Stimulated activated CD4-positive, alpha-beta T cell treated with anti-CD3 and anti-CD28 coated beads, Interleukin-1b, Interleukin-23, amount 100 ng/mL, for 1 hour (primary cell): Measurements from ENCODE around the gene PHOX2A.
"Not testable (repeated sequence)": the region's sequence is repeated elsewhere in the genome, so short reads cannot be mapped to it uniquely, and the experiment has no call there.

Source experiments
- DNase-seq, 2 donors: peaks; one replicate each; pipeline ENCODE4 v3.0.0-alpha.2; 2020; ENCODE audit warnings: low read depth in 2 of 2

PHOX2A gene

DNA sequence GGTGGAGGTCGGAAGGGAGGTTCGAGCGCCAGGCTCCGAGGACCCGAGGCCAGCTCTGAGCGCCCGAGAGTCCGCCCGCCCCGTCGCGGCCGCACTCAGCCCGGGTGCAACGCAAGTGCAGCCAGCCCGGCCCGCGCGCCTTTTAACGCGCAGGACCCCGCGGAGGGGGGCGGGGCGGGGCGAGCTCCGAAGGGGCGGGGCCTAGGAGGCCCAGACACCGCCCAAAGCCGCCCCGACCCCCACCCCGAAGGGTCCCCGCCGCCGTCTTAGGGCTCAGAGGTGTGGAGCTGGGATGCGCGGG, at the start of gene PHOX2A:
TSS of gene PHOX2A (minus strand) at position 117 of the 301 bp plus-strand sequence. CDS start 172 bp downstream, outside the sequence.
- no peak for DNase-seq

DNA sequence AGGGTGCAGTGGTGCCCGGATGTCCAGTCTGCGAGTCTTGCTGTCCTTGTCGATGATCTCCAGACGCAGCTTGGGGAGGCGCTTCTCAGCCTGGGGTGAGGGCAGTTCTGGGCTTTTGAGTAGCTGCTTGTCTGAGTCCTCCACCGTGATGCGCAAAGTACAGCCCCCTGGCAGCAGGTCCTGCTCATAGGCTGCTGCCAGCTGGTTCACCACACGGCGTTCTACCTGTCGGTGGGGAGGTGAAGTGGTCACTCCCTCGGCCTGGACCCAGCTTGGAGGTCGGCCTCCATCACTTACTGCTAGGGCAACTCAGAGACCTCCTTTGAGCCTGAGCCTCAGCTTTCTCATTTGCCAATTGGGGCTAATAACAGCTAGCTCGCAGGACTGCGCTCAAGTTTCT, 49.4 kb upstream of the PHOX2A start:
- no peak for DNase-seq

DNA sequence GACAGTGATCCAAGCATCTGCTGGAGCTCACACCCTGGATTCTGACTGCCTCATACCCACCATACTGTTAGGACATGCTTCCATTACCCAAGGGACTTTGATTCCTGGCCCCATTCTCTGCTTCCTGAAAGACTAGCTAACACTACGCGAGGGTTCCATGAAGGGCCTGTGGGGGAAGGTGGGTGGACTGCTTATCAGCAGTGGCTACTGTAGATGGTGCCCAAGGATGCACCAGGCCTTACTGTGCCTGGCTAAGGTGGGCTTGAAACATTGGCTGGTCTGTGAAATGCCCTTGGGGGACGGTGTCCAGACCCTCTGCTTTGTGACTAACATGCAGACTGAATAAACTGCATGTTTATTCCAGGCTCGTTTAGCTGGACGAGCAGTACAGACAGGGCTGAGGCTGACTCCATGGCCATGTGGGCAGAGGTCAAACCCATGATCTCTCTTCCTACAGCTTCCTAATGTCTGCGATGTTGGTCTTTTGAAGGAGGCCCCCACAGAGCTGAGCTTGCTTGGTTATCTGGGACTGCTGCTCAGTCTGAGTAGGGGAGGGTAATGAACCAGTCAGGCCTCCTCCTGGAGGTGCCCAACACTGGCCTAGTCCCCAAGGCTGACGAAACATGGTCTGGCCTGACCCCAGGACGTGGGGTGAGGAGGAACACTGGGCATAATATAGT, 48.3 kb upstream of the PHOX2A start:
- DNase-seq, result no peak

DNA sequence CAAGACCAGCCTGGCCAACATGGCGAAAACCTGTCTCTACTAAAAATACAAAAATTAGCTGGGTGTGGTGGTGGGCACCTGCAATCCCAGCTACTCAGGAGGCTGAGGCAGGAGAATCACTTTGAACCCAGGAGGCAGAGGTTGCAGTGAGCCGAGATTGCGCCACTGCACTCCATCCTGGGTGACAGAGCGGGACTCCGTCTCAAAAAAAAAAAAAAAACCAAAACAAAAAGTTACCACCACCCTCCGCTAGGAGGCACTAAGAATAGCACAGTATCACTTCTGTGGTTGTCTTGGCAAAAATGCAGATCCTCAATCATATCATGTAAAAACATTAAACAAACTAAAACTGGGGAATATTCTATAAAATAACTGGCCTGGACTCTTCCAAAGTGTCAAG, 46.8 kb upstream of the PHOX2A start:
- DNase-seq, result not testable (repeated sequence)

DNA sequence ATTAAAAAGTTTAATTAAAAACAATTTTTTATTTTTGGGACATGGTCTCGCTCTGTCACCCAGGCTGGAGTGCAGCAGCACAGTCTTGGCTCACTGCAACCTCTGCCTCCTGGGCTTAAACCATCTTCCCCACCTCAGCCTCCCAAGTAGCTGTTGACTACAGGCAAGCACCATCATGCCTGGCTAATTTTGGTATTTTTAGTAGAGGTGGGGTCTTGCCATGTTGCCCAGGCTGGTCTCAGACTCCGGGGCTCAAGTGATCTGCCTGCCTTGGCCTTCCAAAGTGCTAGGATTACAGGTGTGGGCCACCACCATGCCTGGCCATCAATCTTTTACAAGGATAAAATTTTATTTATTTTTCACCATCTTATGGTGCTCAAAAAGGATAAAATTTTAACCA, 43.3 kb upstream of the PHOX2A start:
- no peak for DNase-seq

DNA sequence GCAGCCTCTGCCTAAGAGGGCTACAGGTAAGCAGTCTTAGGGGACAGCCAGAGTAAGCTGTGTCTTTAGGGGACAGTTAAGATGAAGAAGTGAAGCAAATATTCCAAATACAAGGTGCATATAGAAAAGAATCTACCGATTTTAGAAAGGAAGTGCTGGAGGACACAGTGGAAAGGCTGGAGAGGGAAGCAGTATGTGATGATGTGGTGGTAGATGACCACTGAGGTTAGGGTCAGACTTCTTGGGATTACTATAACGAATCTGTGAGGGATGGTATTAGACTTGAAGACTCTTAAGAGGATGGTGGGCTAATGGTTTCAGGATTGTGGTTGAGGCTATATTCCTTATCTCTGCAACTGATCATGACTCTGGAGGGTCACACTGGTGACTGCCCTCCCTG, 40.0 kb upstream of the PHOX2A start:
- no peak for DNase-seq

DNA sequence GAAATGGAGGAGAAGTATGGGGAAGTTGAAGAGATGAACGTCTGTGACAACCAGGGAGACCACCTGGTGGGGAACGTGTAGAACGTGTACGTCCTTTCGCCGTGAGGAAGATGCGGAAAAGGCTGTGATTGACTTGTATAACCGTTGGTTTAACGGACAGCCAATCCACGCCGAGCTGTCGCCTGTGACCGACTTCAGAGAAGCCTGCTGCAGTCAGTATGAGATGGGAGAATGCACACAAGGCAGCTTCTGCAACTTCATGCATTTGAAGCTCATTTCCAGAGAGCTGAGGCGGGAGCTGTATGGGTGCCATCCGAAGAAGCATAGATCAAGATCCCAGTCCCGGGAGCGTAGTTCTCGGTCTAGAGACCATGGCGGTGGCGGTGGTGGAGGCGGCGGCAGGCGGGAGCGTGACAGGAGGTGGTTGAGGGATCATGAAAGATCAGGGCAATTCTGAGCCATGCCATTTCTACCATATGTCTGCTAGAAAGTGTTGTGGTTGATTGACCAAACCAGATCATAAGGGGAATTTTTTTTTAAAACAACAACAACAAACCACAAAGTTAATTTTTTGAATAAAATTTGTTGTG, 36.8 kb upstream of the PHOX2A start:
- DNase-seq, result no peak

DNA sequence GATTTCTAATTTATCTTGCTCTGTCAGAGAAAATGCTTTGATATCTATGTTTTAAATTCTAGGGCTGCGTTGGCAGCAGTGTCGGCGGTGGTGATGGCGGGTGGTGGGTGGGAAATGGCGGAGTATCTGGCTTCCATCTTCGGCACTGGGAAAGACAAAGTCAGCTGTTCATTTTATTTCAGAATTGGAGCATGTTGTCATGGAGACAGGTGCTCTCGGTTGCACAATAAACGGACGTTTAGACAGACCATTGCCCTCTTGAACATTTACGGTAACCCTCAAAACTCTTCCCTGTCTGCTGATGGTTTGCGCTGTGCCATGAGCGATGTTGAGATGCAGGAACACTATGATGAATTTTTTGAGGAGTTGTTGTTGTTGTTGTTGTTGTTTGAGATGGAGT, 36.1 kb upstream of the PHOX2A start:
- no peak for DNase-seq

DNA sequence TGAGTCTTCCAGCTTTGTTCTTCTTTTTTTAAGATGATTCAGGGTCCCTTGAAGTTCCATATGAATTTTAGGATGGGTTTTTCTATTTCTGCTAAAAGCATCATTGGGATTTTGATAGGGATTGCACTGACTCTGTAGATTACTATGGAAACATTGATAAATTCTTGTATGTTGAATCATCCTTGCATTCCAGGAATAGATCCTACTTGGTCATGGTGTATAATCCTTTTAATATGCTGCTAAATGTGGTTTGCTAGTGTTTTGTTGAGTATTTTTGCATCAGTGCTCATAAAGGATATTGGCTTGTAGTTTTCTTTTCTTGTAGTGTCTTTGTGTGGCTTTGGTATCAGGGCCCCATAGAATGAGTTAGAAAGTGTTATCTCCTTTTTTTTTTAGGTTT, 34.9 kb upstream of the PHOX2A start:
- no peak for DNase-seq

DNA sequence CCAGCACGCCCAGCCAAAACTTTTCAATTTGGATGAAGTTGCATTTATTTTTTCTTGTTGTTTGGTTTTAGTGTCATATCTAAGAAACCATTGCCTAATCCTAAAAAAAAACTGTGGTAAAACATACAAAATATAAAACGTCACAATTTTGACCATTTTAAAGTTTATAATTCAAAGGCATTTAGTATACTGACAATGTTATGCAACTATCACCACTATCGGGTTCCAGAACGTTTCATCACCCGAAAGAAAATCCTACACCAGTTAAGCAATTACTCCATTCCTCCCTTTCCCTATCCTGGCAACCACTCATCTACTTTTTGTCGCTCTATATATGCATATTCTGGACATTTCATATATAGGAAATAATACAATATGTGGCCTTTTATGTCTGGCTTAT, 30.5 kb upstream of the PHOX2A start:
- no peak for DNase-seq

DNA sequence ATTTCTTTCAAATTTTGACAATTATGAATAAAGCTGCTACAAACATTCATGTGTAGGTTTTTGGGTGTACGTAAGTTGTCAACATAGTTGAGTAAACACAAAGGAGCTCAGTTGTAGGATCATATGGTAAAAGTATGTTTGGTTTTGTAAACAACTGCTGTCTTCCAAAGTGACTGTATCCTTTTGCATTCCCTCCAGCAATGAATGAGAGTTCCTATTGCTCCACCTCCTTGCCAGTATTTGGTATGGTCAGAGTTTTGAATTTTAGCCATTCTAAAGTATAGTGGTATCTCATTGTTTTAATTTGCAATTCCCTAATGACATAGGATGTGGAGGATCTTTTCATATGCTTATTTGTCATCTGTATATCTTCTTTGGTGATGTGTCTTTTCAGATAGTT, 28.0 kb upstream of the PHOX2A start:
- DNase-seq, result no peak

DNA sequence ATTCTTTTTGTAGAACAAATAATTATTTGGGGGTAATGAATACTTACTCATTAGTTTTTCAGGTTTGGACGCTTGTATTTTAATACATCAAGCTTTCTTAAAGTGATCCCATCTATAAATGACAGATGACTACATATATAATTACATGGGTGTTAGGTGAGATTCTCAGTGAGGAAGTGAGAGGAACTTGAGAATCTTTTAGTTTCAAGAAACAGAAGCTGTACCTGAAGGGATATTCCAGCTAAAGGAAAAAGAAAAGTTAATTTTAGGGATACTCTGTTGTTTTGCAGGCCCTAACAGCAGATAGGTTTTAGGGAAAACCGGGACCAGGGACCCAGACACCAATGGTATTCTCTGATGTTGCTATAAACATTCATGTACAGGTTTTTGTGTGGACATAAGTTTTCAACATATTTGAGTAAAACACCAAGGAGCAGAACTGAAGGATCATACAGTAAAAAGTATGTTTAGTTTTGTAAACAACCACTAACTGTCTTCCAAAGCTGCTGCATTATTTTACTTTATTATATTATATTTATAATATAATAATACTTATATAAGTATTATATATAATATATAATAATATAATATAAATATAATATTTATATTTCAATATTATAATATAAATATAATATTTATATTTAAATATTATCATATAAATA, 24.1 kb upstream of the PHOX2A start:
- DNase-seq, result no peak

DNA sequence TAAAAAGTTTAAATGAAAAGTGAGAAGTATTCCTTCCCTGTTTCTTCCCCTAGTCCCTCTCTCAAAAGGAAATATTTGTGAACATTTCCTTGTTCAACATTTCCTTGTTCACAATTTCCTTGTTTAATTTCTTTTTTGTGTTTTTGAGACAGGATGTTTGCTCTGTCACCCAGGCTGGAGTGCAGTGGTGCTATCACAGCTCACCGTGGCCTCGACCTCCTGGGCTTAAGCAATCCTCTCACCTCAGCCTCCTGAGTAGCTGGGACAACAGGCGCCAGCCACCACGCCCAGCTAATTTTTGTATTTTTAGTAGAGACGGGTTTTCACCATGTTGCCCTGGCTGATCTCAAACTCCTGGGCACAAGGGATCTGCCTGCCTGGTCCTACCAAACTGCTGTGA, 23.0 kb upstream of the PHOX2A start:
- DNase-seq, result not testable (repeated sequence)

DNA sequence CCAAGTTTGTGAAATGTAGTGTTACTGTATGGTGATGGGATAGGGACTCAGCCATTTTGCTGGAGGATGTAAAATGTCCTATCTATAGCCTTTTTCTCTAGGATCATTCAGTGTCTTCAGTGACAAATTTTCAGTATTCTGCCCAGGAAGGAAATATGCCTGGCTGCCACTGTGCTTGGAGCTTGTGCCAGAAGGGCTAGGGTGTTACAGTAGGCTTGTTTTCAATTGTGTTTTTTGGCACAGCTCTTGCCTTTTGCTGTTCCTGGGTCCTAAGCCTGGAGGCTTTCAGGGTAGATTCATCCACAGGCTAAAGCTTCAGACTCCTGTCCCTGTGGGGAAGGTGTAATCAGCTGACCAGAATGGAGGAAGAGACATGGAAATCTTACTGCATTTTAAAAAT, 22.0 kb upstream of the PHOX2A start:
- no peak for DNase-seq

DNA sequence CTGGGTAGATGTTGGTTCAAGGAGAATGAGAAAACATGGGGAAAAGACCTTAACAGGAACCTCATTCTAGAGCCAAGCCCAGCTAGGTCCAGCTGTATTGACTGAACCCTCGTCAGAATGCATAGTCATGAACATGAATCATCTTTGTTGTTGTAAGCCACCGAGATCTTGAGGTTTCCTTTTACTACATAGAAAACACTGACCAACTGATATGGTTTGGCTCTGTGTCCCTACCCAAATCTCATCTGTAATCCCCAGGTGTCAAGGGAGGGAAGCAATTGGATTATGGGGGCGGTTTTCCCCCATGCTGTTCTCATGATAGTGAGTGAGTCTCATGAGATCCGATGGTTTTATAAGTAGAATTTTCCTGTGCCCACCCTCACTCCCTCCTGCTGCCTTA, 19.4 kb upstream of the PHOX2A start:
- no peak for DNase-seq

DNA sequence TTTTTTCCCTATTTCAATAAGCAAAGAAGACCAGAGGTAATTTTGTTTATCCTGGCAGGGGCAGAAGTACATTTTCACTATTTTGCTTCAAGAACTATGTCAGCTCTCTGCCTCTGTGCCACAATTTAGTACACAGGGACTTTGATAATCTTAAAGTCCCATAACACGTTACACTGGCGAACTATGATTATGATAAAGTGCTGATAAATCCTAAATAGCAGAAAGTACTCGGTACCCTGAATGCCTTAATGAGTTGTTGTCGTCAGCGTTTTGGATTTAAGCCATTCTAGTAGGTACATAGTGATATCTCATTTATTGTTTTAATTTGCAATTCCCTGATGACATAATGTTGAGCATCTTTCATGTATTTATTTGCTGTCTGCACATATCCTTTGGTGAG, 16.6 kb upstream of the PHOX2A start:
- no peak for DNase-seq

DNA sequence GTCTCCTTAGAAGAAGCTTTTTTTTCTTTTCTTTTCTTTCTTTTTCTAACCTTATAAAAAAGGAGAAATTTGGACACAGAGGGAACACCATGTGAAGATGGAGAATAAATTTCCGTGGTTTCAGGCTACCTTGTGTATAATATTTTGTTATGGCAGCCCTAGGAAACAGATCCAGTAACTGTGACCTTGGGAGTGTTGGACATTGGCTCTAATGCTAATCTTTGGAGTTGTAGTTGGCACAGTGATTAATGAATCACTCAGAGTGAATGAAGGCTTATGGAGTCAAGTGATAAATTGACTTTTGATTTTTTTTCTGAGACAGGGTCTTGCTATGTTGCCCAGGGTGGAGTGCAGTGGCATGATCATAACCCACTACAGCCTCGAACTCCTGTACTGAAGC, 15.5 kb upstream of the PHOX2A start:
- DNase-seq, result no peak

DNA sequence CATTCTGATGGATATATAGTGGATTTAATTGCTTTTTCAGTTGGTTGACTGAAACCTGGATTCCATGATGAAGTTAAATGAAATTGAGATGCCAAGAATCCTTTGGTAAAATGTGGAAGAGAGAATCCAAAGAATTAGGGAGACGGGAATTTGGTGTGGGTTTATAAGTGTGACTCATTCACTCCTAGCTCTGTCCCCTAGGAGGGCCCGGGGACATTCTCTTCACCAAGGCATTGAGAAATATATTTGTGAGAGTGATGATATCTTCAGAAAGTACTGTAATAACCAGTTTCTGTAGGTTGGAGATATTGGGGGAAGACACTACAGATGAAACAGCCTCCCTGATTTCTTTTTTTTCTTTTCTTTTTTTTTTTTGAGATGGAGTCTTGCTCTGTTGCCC, 13.6 kb upstream of the PHOX2A start:
- no peak for DNase-seq

DNA sequence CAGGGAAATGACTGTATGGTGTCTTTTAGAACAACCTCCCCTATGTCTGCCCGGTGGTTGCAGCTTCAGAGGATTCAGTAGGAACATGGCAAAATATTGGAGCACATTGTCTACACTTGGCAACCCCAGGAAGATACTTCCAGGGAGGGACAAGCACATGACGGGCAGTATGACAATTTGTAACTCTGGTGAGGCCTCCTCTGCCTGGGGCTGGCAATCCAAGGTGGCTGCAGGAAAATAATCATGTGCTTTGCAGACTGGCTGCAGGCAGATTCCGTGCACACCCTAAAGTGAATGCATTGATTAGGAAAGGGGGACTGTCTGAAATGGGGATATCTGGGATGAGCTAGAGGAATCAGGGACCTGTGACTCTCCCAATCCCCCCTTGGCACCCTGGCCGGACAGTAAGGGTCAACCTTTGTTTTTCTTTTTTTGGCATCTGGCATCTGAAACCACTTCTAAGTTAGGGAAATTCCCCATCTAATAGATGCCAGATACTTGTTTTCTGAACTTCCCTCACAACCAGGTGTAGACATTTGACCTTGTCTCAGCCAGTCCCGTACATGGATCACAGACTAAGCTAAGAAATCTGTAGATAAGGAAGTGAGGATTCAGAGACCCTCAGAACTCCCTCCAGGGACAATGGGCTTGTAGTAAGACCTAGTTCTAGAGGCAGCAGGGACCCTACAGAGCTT, 10.5 kb upstream of the PHOX2A start:
- DNase-seq, result no peak

DNA sequence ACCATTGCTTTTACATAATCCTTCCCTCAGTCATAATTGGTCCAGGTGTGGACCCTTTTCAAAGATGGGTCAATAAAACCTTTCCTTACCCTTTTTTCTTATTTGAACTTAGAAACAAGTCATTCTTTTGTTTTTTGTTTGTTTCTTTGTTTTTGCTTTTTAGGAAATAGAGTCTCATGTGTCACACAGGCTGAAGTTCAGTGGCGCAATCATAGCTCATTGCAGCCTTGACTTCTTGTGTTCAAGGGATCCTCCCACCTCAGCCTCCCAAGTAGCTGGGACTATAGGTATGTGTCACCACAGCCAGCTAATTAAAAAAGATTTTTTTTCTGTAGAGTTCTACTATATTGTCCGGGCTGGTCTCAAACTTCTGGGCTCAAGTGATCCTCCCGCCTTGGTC, 9.4 kb upstream of the PHOX2A start:
- DNase-seq, result no peak

DNA sequence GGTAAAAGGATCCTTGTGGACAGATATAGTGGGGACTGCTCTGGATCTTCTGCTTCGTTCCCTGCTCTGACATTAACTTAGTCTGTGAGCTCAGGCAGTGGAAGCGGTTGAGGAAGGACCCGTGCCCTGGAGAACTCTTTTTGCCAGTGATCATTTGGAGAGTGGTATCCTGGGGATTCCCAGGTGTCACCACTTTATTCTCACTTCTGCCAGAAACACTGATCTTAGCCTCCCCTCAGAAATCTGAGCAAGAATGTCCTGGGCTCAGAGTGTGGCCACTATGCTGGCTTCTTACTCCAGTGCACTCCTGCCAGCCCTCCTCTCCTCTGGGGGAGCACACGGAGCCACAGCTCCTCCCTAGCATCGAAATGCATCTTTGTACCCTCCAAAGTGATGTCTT, 7.6 kb upstream of the PHOX2A start:
- DNase-seq, result no peak

DNA sequence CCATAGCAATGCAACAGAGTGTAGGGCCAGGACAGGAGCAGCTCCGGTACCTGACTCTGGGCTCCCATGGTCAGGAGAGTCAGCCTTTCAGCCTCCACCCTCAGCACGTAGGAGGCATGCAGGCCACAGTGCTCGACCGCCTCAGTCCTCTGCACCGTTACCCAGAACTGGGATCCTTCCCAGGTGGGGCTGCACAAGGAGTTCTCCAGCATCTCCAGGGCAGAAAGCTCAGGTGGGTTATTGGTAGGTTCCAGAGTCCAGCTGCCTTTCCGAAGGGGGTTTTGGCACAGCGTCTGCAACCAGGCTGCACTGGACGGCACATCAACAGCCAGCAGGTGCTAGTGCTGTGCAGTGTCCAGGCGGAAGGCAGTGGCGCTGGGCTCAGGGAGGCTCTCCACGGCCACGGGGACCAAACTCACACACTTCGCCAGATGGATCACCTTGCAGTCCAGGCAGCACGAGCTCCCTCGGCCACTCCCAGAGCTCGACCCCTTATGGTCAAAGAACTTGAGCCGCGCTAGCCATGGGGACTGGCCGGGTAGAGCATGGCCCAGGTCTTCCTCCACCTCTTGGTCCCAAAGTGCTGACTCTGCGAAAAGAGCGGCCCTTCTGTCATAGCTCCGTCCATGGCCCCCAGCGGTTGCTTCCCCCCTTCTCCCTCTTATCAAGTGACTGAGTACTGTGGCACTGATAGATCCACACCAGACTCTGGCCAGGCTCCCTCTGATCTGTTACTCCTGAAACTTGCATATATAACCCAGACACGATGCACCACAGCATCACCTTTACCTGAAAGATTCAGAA, 6.9 kb upstream of the PHOX2A start:
- DNase-seq, result no peak
